ENCODE measurements around the gene KRT32.

KRT32 gene

GRCh38 chr17:41462705-41463104 lies 4.5 kb downstream of the KRT32 start:
- TF ChIP-seq CTCF (IDR thresholded peaks at IDR 0.05; ENCODE audit: extremely low read depth, missing control alignments), result no peak
- DNase-seq (ENCODE audit: low spot score), result no peak

- no peak for DNase-seq (ENCODE audit: low spot score)
These were observed 9.5 kb downstream of the KRT32 start for GRCh38 chr17:41457676-41458075.

GRCh38 chr17:41456204-41456603 lies 11.0 kb downstream of the KRT32 start:
- DNase-seq (ENCODE audit: low spot score), result no peak
- TF ChIP-seq CTCF (IDR thresholded peaks at IDR 0.05; ENCODE audit: extremely low read depth, missing control alignments), result no peak

More at GRCh38 chr17:41457676-41458075, 9.5 kb downstream of the KRT32 start:
- TF ChIP-seq CTCF (IDR thresholded peaks at IDR 0.05; ENCODE audit: extremely low read depth, missing control alignments), result no peak

- TF ChIP-seq CTCF (IDR thresholded peaks at IDR 0.05; ENCODE audit: extremely low read depth, missing control alignments), result no peak
- DNase-seq (ENCODE audit: low spot score), result no peak
These were observed 11.9 kb downstream of the KRT32 start for GRCh38 chr17:41455236-41455635.

GRCh38 chr17:41453066-41453465 lies 14.1 kb downstream of the KRT32 start:
- TF ChIP-seq CTCF (IDR thresholded peaks at IDR 0.05; ENCODE audit: extremely low read depth, missing control alignments), result no peak
- no peak for DNase-seq (ENCODE audit: low spot score)

- TF ChIP-seq CTCF (IDR thresholded peaks at IDR 0.05; ENCODE audit: extremely low read depth, missing control alignments), result no peak
- DNase-seq (ENCODE audit: low spot score), result no peak
These were observed 14.9 kb downstream of the KRT32 start for GRCh38 chr17:41452281-41452680.

GRCh38 chr17:41451154-41451728 lies 15.9 kb downstream of the KRT32 start:
- no peak for TF ChIP-seq CTCF (IDR thresholded peaks at IDR 0.05; ENCODE audit: extremely low read depth, missing control alignments)
- no peak for DNase-seq (ENCODE audit: low spot score)

All from GM20000 (cell line).